A172 (cell line): ENCODE results near the gene PARD3B. TPM values are rescaled to one million over a fixed set of nuclear protein-coding genes. Genes with fewer than 3 reads are reported as not detected.

Experiments used
- DNase-seq: peaks from one replicate; pipeline ENCODE4 v3.0.0-alpha.2; 2015; ENCODE audit warnings: low spot score
- total RNA-seq: library from RNA; depleted of rRNA; stranded (reverse); fragments of >200 nt; shearing (Covaris generic); gene quantifications from 2 replicates; pipeline ENCODE4 v1.2.3, GENCODE V29; 2014

PARD3B gene
- total RNA-seq, 1 experiment from 2014 or later: 5.4 TPM

- no peak for DNase-seq
These were observed 402.9 kb downstream of the PARD3B start for GRCh38 chr2:204948024-204948763.

DNA sequence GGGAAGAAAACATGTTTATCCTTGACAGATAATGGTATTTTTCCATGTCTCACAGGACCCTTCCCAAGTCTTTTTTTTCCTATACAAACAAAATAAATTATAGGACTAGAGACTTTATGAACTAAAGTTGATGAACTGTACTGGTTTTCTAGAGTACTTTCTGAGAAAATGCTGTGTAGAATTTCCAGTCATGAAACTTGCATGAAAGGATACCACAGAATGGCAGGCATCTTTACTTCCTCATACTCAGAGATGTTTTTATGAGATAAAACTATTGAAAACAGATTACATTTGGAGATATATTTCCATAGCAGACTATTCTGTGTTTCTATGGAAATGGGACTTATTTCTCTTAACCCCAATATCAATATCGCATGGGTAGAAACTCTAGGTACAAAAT is 403.5 kb downstream of the PARD3B start:
- DNase-seq: no peak

DNA sequence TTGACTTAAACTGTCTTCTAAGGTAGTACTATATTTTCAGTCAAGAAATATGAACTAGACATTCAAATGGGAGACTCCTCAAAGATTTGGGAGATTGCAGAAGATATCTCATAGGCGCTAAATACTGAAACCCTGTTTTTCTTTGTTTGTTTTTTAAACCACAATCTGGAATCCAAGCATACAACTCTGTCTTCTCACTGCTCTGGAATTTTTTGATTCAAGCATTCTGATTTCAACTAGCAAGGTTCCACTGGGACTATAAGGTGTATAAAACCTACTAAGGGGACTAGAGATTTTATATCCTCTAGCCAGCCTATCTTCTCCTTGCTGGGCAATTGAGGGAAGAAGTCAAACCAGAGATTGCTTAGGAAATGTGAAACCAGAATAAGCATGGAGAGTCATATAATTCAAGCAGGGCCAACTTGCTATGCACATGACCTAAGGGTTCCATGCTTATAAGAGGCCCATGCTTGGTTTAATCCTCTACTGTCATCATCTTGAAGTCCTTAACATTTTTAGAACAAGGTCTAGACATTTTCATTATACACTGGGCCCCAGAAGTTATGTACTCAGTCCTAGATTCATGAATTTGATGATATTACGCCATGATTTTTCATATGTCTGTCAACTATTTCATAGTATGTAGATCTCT is 405.5 kb downstream of the PARD3B start:
- peak; percentile 59 for DNase-seq

GRCh38 chr2:204958371-204958770 is 413.1 kb downstream of the PARD3B start:
- DNase-seq: no peak

GRCh38 chr2:204964414-204964813 is 419.1 kb downstream of the PARD3B start:
- DNase-seq: no peak

- no peak for DNase-seq
These were observed 421.0 kb downstream of the PARD3B start for GRCh38 chr2:204966245-204966644.

DNA sequence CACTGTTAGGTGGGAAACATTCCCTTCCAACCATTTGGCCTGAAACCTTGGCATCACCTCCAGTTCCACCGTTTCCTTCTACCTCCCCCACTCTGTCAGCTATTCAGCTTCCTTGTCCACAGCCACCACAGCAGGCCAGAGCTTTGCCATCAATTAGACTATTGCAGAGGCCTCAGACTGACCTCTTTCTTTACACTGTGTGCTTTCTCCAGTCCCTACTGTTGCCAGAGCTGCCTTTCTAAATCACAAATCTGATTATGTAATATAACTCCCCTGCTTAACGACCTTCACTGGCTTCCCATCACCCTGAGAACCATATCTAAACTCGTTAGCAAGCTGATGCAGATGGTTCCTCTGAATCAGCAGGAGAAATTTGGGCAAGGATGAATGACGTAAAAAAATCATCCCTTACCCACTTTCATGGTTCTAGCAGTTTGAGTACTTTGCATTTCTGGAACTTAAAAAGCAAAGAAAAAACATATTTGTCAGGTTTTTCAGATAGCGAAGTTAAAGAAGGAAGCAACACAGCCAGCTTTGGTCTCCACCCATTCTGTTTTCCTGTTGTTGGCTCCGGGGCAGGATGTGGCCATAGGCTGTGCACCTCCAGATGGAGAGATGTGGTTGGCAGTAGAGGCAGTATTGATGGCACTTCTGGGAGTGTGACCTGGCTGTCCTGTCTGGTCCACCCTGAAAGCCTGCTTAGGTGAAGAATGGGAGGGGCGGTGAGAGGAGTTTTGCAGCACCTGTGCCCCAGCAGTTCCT is 422.1 kb downstream of the PARD3B start:
- DNase-seq: no peak

- DNase-seq: no peak
These were observed 426.1 kb downstream of the PARD3B start for GRCh38 chr2:204971206-204971907.

DNA sequence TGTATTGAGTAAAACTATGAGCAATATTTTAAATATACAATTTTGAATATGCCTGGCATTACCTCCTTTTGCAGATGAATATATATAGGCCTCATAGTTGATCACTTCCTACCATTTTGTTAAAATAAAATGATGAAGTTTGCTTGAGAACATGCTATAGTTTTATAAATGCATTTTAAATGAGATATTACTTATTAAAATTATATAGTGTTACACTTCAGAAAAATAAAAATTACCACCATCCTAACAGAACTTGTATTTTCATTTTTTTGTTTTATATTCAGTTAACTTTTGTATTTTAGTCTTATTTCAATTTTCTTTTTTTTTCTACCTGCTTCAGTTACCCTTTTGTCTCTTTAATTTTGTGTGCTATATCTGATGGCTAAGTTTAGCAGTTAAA is 426.9 kb downstream of the PARD3B start:
- no peak for DNase-seq

GRCh38 chr2:204972606-204973336 is 427.5 kb downstream of the PARD3B start:
- DNase-seq: no peak

DNA sequence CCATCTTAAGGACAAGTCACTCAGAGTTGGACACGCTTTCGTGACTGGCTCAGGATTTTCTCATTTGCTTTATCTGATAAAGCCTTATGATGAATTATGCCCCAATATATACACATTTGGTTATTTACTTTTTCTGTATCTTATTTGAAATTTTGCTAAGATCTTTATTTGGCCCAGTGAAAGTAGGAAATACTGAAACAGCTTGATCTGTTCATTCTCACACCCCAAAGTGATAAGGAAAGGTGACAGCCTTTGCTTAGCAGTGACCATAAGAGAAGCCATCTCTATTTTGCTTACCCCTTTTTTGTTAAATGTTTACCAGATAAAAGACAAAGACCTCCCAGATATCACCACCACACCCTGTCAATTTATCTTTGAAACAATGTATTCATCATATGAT is 428.3 kb downstream of the PARD3B start:
- DNase-seq: no peak

DNA sequence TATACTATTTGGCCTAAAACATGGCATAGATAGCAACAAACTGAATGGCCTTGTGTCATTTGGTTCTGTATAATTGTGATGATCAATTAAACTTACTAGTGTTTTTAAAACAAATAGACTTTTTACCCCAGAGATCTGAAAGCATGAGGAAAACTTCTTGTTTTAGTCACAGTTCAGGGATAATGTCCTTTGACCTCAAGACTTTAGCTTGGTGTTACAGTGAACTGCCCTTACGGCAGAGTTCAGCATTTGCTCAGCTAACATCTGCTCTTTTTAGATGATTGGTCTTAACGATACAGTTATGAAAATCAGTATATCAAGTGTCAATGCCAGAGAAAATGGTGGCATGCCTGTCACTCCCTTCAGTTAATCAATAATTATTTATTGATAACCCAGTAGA is 429.2 kb downstream of the PARD3B start:
- no peak for DNase-seq

DNA sequence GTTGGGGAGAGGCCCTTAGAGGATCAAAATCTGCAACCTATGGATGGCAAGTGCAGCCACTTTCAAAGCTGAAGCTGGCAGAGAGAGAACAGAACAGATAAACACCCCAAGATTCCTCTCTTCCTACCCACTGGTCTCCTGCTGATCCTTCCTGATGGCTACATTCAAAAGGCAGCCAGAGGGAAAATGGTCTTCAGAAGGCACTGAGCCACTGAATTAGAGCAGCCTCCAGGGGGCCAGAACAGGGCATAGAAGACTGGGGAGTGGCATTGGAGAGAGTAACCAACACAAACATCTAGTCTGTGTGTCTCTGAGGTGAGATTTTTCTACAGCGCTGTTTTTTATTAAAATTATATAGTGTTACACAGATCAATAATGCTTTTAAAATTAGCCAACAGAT is 432.6 kb downstream of the PARD3B start:
- DNase-seq: no peak

DNA sequence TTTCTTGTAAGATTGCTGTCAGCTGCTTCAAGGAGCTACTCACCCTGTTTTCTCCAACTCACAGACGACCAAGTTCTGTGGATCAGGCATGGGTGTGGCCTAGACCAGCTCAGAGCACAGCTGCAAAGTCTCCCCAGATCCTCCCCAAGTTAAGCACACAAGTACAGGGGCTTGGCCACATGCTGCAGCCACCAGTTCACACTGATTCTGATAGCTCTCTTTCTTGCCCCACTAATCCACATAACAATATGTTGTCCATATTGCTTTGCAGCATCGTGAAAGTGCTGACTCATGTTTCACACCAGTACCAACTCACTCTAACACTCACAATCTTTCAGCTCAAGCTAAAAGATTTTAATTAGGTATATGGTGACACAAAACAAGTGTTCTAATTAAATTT is 437.0 kb downstream of the PARD3B start:
- peak; percentile 9 for DNase-seq

- no peak for DNase-seq
These were observed 439.2 kb downstream of the PARD3B start for GRCh38 chr2:204984518-204984917.

DNA sequence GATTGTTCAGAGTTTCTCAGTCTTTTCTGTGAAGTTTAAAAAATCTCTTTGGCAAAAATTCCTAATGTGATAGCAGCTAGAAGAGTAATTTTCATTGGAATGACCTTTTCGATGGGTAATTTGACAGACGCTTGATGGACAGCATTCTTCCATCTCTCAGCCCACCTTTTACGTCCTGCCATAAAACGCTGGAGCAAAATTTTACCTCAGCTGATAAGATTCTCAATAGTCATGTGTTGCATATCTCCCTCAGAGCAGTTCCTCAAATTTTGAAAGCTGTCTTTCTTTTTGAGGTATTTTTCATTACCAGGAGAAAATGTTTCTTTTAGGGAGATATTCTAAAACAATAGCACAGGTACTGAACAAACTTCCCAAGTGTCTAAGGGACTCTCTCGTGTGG is 441.4 kb downstream of the PARD3B start:
- DNase-seq: no peak

DNA sequence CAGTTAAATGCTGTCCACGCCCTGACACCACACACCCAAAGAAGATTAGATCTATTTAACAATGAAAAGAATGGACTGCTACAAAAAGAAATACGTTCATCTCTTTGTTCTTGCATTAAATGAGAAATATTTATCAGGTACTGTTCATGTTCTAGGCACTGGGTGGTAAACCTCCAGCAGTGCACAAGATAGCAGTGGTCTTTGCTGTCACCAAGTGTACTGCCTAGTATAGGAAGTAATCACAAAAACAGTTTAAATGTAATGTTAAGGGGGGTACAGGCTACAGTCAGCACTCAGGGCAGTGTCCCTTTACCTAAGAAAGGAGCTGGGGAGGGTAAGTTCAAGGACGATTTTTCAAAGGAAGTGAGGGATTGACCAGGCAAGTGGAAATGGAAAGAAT is 443.6 kb downstream of the PARD3B start:
- DNase-seq: no peak

- no peak for DNase-seq
These were observed 444.6 kb downstream of the PARD3B start for GRCh38 chr2:204989877-204990276.

- DNase-seq: no peak
These were observed 456.2 kb downstream of the PARD3B start for GRCh38 chr2:205001300-205001966.

DNA sequence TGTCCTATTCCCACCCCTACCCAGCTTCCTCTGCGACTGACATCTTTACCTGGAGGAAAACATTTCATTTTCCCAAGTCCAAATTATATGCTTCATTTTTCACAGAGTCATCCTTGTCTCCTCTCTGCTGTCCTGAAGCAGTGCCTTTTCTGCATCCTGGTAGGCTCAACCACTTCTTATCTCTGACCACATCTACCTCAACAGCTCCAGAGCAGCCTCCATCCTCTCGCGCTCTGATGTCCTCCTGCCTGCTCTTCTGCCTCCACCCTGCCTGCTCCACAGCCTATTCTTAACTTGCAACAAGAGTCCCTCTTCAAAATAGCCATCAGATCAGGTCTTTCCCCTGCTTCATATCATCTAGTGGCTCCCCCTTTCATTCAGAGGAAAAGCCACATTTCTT is 457.1 kb downstream of the PARD3B start:
- DNase-seq: no peak

GRCh38 chr2:205003288-205003687 is 458.0 kb downstream of the PARD3B start:
- DNase-seq: no peak
